HG02763 (cell line): ENCODE data around the gene CBFA2T3.
"Not testable (repeated sequence)": the region's sequence is repeated elsewhere in the genome, so short reads cannot be mapped to it uniquely, and the experiment has no call there.

ENCODE experiments used
- ATAC-seq: cut with Tn5 transposase; IDR thresholded peaks from one replicate; pipeline ENCODE4 v1.9.1; 2021; ENCODE audit warnings: mild to moderate bottlenecking, moderate library complexity; ENCODE audit not compliant: unreplicated experiment

Gene CBFA2T3

GRCh38 chr16:88894681-88895300 lies 82.2 kb downstream of the CBFA2T3 start:
- no peak for ATAC-seq

- ATAC-seq: not testable (repeated sequence)
These were observed 82.7 kb downstream of the CBFA2T3 start for GRCh38 chr16:88894266-88894665.

GRCh38 chr16:88893127-88893968 lies 83.7 kb downstream of the CBFA2T3 start:
- no peak for ATAC-seq

- no peak for ATAC-seq
These were observed 84.9 kb downstream of the CBFA2T3 start for GRCh38 chr16:88892065-88892464.

GRCh38 chr16:88891083-88891482 lies 85.9 kb downstream of the CBFA2T3 start:
- ATAC-seq: no peak

GRCh38 chr16:88889702-88890352 lies 87.2 kb downstream of the CBFA2T3 start:
- ATAC-seq: not testable (repeated sequence)

- ATAC-seq: no peak
These were observed 88.3 kb downstream of the CBFA2T3 start for GRCh38 chr16:88888461-88889387.

GRCh38 chr16:88888057-88888456 lies 89.0 kb downstream of the CBFA2T3 start:
- ATAC-seq: no peak

- ATAC-seq: no peak
These were observed 90.0 kb downstream of the CBFA2T3 start for GRCh38 chr16:88886845-88887521.

GRCh38 chr16:88886420-88886844 lies 90.6 kb downstream of the CBFA2T3 start:
- no peak for ATAC-seq

GRCh38 chr16:88885693-88886280 lies 91.2 kb downstream of the CBFA2T3 start:
- ATAC-seq: no peak

- no peak for ATAC-seq
These were observed 92.3 kb downstream of the CBFA2T3 start for GRCh38 chr16:88884569-88885271.

GRCh38 chr16:88883946-88884345 lies 93.1 kb downstream of the CBFA2T3 start:
- no peak for ATAC-seq

- no peak for ATAC-seq
These were observed 93.7 kb downstream of the CBFA2T3 start for GRCh38 chr16:88883117-88883895.

GRCh38 chr16:88882358-88883030 lies 94.5 kb downstream of the CBFA2T3 start:
- ATAC-seq: no peak

GRCh38 chr16:88881675-88882357 lies 95.2 kb downstream of the CBFA2T3 start:
- ATAC-seq: no peak

- no peak for ATAC-seq
These were observed 95.9 kb downstream of the CBFA2T3 start for GRCh38 chr16:88881007-88881615.
